ENCODE measurements around the gene MOGAT2.

Gene MOGAT2

GRCh38 chr11:75780888-75781287 is 63.2 kb downstream of the MOGAT2 start:
- DNase-seq (ENCODE audit: low read depth): no peak

DNA sequence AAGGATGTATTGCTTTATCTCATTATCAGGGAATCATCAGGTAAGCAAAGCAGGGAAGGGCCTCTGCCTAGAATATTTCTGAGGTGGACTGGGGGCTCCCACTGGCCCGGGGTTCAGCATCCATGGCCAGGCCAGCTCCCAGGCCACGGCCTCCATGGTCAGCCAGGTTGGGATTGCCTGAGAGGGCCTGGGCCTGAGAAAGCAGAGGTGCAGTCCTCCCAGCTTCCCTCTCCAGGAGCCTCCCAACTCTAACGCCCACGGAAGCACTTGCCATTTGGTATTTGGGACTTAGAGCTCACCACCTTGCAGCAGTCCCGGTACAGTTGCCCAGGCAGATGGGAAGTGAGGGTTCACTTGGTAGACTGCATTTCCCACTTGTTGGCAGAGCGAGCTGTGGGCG is 63.7 kb downstream of the MOGAT2 start:
- no peak for DNase-seq (ENCODE audit: low read depth)

DNA sequence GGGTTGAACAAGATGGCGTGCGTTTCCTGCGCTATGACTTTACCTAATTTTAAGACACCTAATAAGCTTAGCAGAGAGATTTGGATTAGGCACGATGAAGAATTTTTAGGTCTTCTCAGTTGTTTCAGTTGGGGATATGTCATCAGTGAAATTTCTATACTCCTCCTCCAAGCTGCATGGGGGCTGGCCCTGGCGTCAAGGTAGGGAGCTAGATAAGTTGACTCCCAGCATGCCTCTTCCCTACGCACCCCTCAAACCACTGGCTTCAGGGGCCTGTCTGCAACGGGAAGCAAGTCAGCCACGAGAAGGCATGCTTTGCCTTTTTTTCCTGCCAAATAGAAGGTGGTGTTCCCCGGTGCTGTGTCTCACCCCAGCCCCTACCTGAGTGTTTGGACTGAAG is 64.2 kb downstream of the MOGAT2 start:
- DNase-seq (ENCODE audit: low read depth): no peak
